SU-DHL-6 (cell line): ENCODE results near the gene NOX3.

Source experiments
- EZH2phosphoT487 ChIP-seq: fragments of 200-600 bp; sonication (generic), shearing (Covaris generic); conservative IDR thresholded peaks from 2 replicates; pipeline ENCODE4 v1.6.1; 2018; ENCODE audit warnings: mild to moderate bottlenecking, antibody characterized with exemption, low read length, moderate library complexity, mixed read lengths
- TF ChIP-seq, protein P1 (sequence below): fragments of 200-600 bp; sonication (generic); IDR thresholded peaks from one replicate; pipeline ENCODE4 v1.5.1; 2017; ENCODE audit warnings: antibody characterized with exemption, mild to moderate bottlenecking, low read length, moderate library complexity; ENCODE audit not compliant: insufficient read depth, poor library complexity, severe bottlenecking

DNA sequence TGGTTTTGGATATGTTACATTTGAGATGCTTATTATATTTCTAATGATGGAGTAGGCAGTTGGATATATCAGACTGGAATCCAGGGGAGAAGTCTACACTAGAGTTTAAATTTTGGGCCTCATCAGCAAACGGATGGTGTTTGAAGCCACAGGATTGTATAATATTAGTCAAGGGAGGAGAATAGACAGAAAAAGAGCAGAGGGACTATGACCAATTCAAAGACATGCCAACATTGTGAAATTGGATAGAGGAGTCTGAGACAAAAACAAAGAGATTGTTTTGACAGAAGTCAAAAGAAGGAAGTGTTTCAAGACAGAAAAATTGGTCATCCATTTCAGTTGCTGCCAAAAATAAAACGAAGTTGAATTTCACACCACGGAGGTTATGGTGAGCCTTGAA lies 66.5 kb downstream of the NOX3 start:
- TF ChIP-seq, protein P1, sequence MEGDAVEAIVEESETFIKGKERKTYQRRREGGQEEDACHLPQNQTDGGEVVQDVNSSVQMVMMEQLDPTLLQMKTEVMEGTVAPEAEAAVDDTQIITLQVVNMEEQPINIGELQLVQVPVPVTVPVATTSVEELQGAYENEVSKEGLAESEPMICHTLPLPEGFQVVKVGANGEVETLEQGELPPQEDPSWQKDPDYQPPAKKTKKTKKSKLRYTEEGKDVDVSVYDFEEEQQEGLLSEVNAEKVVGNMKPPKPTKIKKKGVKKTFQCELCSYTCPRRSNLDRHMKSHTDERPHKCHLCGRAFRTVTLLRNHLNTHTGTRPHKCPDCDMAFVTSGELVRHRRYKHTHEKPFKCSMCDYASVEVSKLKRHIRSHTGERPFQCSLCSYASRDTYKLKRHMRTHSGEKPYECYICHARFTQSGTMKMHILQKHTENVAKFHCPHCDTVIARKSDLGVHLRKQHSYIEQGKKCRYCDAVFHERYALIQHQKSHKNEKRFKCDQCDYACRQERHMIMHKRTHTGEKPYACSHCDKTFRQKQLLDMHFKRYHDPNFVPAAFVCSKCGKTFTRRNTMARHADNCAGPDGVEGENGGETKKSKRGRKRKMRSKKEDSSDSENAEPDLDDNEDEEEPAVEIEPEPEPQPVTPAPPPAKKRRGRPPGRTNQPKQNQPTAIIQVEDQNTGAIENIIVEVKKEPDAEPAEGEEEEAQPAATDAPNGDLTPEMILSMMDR = no peak
- no peak for TF ChIP-seq EZH2phosphoT487
